NCI-H2171 (cell line): Measurements from ENCODE around the gene NRTN.
"Not testable (repeated sequence)": the region's sequence is repeated elsewhere in the genome, so short reads cannot be mapped to it uniquely, and the experiment has no call there.

Experiments used
- DNase-seq: peaks from one replicate; lab custom pipeline; 2025; lab: John Stamatoyannopoulos, UW

NRTN gene

DNA sequence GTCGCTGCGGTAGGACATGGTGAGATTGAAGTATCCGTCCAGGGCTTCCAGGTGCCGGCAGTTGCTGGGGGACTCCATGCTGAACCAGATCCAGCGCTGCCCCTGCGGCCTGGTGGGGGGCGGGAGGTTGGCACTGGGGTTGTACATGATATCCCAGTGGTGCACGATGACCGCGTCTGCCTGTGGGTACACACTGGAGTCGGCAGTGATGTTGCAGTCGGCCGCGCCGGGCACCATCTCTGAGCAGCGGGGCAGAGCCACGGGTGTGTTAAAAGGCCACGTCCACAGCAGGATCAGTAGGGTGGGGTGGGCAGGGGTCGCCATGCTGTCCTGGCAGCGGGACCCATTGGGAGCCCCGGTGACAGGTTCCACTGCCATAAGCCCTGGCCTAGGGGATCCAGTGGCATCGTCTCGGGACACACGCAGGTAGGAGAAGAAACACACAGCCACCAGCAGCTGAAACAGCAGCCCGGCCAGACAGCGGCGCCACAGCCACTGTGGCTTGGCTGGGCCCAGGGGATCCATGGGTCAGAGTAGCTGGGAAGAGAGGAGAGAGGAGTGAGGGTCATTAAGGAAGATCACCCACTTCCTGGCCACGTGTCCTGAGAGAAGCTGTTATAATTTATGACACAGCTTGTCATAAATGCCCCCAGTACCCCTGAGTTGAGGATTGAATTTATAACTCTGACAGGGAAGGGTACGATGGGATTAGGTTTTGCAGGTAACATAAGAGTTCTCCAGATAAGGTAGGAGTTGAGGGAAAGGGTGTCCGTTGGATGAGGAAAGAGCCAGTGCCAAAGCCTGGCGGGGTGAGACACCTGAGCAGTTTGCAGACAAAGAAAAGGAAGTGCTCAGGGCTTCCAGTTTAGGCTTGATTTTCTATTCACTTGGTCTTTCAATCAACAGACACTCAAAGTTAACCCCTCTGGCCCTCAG lies 62.6 kb downstream of the NRTN start:
- DNase-seq: no peak

DNA sequence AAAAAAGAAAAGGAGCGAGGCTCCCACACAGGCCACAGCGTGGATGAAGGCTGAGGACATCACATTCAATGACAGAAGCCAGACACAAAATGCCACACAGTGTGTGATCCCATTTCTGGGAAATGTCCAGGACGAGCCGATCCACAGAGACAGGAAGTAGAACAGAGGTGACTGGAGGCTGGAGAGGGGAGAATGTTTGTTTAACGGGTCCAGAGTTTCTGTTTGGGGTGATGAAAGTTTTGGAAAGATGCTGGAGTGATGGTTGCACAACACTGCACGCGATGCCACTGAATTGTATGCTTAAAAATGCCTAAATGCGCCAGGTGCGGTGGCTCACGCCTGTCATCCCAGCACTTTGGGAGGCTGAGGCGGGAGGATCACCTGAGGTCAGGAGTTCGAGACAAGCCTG lies 66.1 kb downstream of the NRTN start:
- DNase-seq: no peak

DNA sequence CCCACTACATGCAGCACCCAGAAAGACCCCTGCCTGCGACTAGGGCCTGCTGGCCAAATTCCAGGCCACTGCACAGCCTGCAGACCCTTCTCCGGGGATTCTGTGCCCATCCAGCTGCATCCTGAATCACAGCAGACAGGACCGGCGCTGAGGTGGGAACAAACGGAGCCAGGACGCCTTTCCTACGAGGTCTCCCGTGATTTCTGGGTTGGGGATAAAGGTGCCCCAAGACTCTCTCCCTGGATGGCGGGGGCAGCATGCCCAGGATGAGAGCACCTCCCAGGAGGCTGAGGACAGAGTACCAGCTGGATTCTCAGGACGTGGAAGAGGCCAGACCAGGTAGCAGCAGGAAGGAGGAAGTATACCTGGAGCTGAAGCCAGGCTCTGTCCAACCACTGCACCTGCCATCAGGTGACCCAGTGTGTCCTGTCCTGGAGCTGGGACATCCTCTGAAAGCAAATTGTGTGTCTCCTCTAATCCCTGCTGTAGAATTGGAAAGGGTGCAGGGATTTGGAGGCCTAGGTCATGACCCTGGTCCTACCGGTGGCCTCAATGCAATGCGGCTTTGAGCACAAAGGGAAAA lies 68.8 kb downstream of the NRTN start:
- DNase-seq: no peak

DNA sequence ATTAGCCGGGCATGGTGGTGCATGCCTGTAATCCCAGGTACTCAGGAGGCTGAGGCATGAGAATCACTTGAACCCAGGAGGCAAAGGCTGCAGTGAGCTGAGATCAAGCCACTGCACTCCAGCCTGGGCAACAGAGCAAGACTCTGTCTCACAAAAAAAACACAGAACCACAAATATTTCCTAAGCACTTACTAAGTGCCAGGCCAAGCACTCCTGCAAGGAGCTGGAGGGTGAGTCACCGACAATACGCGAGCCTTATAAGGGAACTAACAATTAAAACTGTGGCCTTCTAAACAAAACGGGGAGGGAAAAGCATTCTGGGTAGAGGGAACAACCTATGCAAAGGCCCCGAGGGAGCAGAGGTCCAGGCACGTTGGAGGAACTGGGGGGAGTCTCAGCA lies 69.6 kb downstream of the NRTN start:
- DNase-seq: not testable (repeated sequence)

DNA sequence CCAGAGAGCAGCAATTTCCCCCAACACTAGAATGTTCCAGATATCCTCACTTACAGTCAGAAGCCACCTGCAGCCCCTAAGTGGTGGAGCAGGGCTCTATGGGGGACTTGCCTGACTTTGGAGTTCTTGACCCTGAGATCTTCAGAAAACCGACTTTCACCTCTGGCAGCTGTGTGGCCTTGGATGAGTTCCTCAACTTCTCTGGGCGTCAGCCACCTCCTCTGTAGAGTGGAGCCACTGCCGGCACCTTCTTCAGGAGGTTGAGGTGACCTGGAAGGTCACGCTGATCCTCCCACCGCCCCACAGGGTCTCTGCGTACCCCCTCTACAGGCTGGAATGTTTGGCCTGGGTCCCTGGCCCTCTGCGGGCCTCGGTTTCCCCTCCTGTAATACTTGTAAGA lies 72.6 kb downstream of the NRTN start:
- no peak for DNase-seq

DNA sequence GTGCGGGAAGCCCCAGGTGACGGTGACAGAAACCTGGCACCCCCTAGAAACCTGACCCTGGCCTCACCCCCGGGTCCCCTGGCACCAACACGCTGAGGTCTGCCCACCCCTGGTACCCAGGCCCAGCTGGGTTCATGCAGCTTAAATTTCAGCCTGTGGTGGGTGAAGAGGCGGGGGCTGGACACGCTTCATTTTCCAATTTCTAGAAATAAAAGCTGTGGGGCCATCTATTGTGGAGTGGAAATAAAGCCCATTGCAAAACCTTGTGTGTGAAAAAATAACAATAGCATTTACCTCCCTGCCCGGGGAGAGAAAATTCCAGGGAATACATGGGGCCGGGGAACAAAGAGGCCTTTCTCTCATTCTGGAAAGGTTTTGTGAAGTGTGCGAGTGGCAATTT lies 73.0 kb downstream of the NRTN start:
- DNase-seq: no peak
